Fibroblast of pulmonary artery (primary cell): Measurements from ENCODE around the gene TNFRSF1A.

Source experiments
- DNase-seq: peaks from one replicate; pipeline ENCODE4 v3.0.0-alpha.2; 2010; ENCODE audit warnings: low read depth
- H3K4me3 ChIP-seq: replicated peaks from 2 replicates; pipeline ENCODE4 v1.5.1; 2011; ENCODE audit warnings: low read depth, mild to moderate bottlenecking, control low read depth, low read length, moderate library complexity
- CTCF ChIP-seq: IDR thresholded peaks from 2 replicates; pipeline ENCODE4 v1.5.1; 2011; ENCODE audit warnings: mild to moderate bottlenecking, control low read depth, low read length, inconsistent platforms; ENCODE audit errors: missing control alignments

Gene TNFRSF1A

GRCh38 chr12:6362403-6362802 lies 20.5 kb upstream of the TNFRSF1A start:
- no peak for TF ChIP-seq CTCF
- no peak for DNase-seq
- no peak overlapping the region for H3K4me3 ChIP-seq

- DNase-seq, result peak; percentile 43
- H3K4me3 ChIP-seq, result no peak overlapping the region
- TF ChIP-seq CTCF, result no peak
Observed at GRCh38 chr12:6361834-6362233, 20.0 kb upstream of the TNFRSF1A start.

- H3K4me3 ChIP-seq, result no peak overlapping the region
- no peak for DNase-seq
- no peak for TF ChIP-seq CTCF
Observed at GRCh38 chr12:6360578-6361490, 19.0 kb upstream of the TNFRSF1A start.

- H3K4me3 ChIP-seq, result no peak overlapping the region
- TF ChIP-seq CTCF, result no peak
- DNase-seq, result no peak
Observed at GRCh38 chr12:6360080-6360571, 18.2 kb upstream of the TNFRSF1A start.

- DNase-seq, result no peak
- no peak for TF ChIP-seq CTCF
Observed at GRCh38 chr12:6358881-6359280, 17.0 kb upstream of the TNFRSF1A start.

GRCh38 chr12:6356374-6356820 lies 14.5 kb upstream of the TNFRSF1A start:
- TF ChIP-seq CTCF, result no peak
- DNase-seq, result no peak
- H3K4me3 ChIP-seq, result no peak overlapping the region

More at GRCh38 chr12:6358881-6359280, 17.0 kb upstream of the TNFRSF1A start:
- H3K4me3 ChIP-seq, result no peak overlapping the region
